HL-60 (cell line): ENCODE measurements around the gene MYBL2.

Experiments used
- DNase-seq, 2 experiments: peaks; one replicate each; pipeline ENCODE4 v3.0.0-alpha.2; 2010 to 2020; ENCODE audit warnings: low read depth in 1 of 2, low spot score in 1 of 2
- H3K27ac ChIP-seq: fragments of 250-450 bp; sonication (Bioruptor Pico); replicated peaks from 2 replicates; pipeline ENCODE4 v1.5.1; 2020; ENCODE audit warnings: mild to moderate bottlenecking, moderate library complexity
- H3K27me3 ChIP-seq: fragments of 250-450 bp; sonication (Bioruptor Pico); 2 replicates; pipeline ENCODE4 v1.5.1; 2021; ENCODE audit warnings: mild to moderate bottlenecking, moderate library complexity; ENCODE audit not compliant: insufficient read depth, poor library complexity, severe bottlenecking
- H3K4me3 ChIP-seq: replicated peaks from 2 replicates; pipeline ENCODE4 v1.5.1; 2011; ENCODE audit warnings: mild to moderate bottlenecking, control low read depth, low read length; ENCODE audit not compliant: insufficient read depth
- CTCF ChIP-seq: IDR thresholded peaks from one replicate; pipeline ENCODE4 v1.5.1; 2011; ENCODE audit warnings: low read length, control low read depth, inconsistent platforms; ENCODE audit not compliant: insufficient read depth
- GABPA ChIP-seq: IDR thresholded peaks from 2 replicates; pipeline ENCODE4 v1.6.1; 2012; ENCODE audit warnings: low read depth
- POLR2AphosphoS5 ChIP-seq: IDR thresholded peaks from 2 replicates; pipeline ENCODE4 v1.6.1; 2012; ENCODE audit warnings: low read depth
- SPI1 ChIP-seq: IDR thresholded peaks from 2 replicates; pipeline ENCODE4 v1.6.1; 2012; ENCODE audit warnings: low read depth, mild to moderate bottlenecking, borderline replicate concordance
- TF ChIP-seq, protein P1 (sequence below): IDR thresholded peaks from 2 replicates; pipeline ENCODE4 v1.6.1; 2012; ENCODE audit warnings: low read depth; ENCODE audit not compliant: insufficient replicate concordance

The MYBL2 gene

DNA sequence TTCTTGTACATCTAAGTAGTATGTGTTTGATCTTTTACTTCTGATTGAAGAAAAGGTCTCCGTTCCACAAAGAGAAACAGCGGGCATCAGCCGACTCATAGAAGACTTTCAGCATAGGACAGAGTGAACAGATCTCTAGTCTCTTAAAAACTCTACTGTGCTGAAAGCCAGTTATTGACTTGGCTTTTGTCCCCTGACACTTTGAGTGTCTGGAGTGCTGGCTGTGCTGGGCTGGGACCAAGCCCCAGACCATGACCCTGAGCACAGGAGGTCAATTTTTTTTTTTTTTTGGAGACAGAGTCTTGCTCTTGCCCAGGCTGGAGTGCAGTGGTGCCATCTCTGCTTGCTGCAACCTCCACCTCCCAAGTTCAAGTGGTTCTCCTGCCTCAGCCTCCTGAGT, 27.8 kb downstream of the MYBL2 start:
- no peak for TF ChIP-seq POLR2AphosphoS5
- TF ChIP-seq CTCF: no peak
- TF ChIP-seq SPI1: no peak
- TF ChIP-seq, protein P1, sequence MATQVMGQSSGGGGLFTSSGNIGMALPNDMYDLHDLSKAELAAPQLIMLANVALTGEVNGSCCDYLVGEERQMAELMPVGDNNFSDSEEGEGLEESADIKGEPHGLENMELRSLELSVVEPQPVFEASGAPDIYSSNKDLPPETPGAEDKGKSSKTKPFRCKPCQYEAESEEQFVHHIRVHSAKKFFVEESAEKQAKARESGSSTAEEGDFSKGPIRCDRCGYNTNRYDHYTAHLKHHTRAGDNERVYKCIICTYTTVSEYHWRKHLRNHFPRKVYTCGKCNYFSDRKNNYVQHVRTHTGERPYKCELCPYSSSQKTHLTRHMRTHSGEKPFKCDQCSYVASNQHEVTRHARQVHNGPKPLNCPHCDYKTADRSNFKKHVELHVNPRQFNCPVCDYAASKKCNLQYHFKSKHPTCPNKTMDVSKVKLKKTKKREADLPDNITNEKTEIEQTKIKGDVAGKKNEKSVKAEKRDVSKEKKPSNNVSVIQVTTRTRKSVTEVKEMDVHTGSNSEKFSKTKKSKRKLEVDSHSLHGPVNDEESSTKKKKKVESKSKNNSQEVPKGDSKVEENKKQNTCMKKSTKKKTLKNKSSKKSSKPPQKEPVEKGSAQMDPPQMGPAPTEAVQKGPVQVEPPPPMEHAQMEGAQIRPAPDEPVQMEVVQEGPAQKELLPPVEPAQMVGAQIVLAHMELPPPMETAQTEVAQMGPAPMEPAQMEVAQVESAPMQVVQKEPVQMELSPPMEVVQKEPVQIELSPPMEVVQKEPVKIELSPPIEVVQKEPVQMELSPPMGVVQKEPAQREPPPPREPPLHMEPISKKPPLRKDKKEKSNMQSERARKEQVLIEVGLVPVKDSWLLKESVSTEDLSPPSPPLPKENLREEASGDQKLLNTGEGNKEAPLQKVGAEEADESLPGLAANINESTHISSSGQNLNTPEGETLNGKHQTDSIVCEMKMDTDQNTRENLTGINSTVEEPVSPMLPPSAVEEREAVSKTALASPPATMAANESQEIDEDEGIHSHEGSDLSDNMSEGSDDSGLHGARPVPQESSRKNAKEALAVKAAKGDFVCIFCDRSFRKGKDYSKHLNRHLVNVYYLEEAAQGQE: no peak
- TF ChIP-seq GABPA: no peak
- no peak overlapping the region for H3K27ac ChIP-seq

DNA sequence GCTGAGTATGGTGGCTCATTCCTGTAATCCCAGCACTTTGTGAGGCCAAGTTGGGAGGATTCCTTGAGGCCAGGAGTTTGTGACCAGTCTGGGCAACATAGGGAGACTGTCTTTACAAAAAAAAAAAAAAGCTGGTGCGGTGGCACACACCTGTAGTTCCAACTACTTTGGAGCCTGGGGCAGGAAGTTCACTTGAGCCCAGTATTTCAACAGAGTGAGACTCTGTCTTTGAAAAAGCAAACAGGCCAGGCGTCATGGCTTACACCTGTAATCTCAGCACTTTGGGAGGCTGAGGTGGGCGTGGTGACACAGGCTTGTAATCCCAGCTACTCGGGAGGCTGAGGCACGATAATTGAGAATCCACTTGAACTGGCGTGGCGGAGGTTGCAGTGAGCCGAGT, 28.7 kb downstream of the MYBL2 start:
- TF ChIP-seq, protein P1: no peak
- no peak for TF ChIP-seq SPI1
- no peak for TF ChIP-seq CTCF
- no peak for TF ChIP-seq POLR2AphosphoS5
- no peak for TF ChIP-seq GABPA
- Histone ChIP-seq H3K27me3 (no peaks in the 10 kb centered on the region), H3K4me3 (no peak overlapping the region), H3K27ac (no peak overlapping the region)
- DNase-seq: no peak

More for the DNA sequence above, 27.8 kb downstream of the MYBL2 start:
- Histone ChIP-seq H3K27me3 (no peaks in the 10 kb centered on the region), H3K4me3 (no peak overlapping the region)
- no peak for DNase-seq

GRCh38 chr20:43699941-43700565, 33.1 kb downstream of the MYBL2 start:
- TF ChIP-seq SPI1 (no peak), CTCF (no peak)
- TF ChIP-seq, protein P1: no peak
- Histone ChIP-seq H3K4me3 (no peak overlapping the region), H3K27ac (no peak overlapping the region), H3K27me3 (no peaks in the 10 kb centered on the region)
- DNase-seq: no peak
